ENCODE measurements around the gene TRAPPC2.
"Not testable (repeated sequence)": the region's sequence is repeated elsewhere in the genome, so short reads cannot be mapped to it uniquely, and the experiment has no call there.

The TRAPPC2 gene

GRCh38 chrX:13747836-13748235 lies 13.4 kb upstream of the TRAPPC2 start:
- DNase-seq (ENCODE audit: low spot score), result no peak

- DNase-seq (ENCODE audit: low spot score), result no peak
Measured at GRCh38 chrX:13742397-13743176, 8.2 kb upstream of the TRAPPC2 start.

GRCh38 chrX:13741695-13742094 lies 7.3 kb upstream of the TRAPPC2 start:
- DNase-seq (ENCODE audit: low spot score), result no peak

- DNase-seq (ENCODE audit: low spot score), result no peak
Measured at GRCh38 chrX:13733506-13733905, 914 bp downstream of the TRAPPC2 start.

GRCh38 chrX:13732246-13733067 lies 2.0 kb downstream of the TRAPPC2 start:
- no peak for DNase-seq (ENCODE audit: low spot score)

- not testable (repeated sequence) for DNase-seq (ENCODE audit: low spot score)
Measured at GRCh38 chrX:13730523-13730922, 3.9 kb downstream of the TRAPPC2 start.

- not testable (repeated sequence) for DNase-seq (ENCODE audit: low spot score)
Measured at GRCh38 chrX:13726583-13726982, 7.8 kb downstream of the TRAPPC2 start.

- DNase-seq (ENCODE audit: low spot score), result not testable (repeated sequence)
Measured at GRCh38 chrX:13724878-13725277, 9.5 kb downstream of the TRAPPC2 start.

- no peak for DNase-seq (ENCODE audit: low spot score)
Measured at GRCh38 chrX:13721819-13722519, 12.5 kb downstream of the TRAPPC2 start.

- DNase-seq (ENCODE audit: low spot score), result no peak
Measured at GRCh38 chrX:13721371-13721770, 13.0 kb downstream of the TRAPPC2 start.

GRCh38 chrX:13719192-13719856 lies 15.1 kb downstream of the TRAPPC2 start:
- no peak for DNase-seq (ENCODE audit: low spot score)

GRCh38 chrX:13717700-13718472 lies 16.5 kb downstream of the TRAPPC2 start:
- no peak for DNase-seq (ENCODE audit: low spot score)

- no peak for DNase-seq (ENCODE audit: low spot score)
Measured at GRCh38 chrX:13716905-13717304, 17.5 kb downstream of the TRAPPC2 start.

GRCh38 chrX:13716455-13716854 lies 18.0 kb downstream of the TRAPPC2 start:
- DNase-seq (ENCODE audit: low spot score), result no peak

- DNase-seq (ENCODE audit: low spot score), result no peak
Measured at GRCh38 chrX:13711141-13711540, 23.3 kb downstream of the TRAPPC2 start.

- DNase-seq (ENCODE audit: low spot score), result no peak
Measured at GRCh38 chrX:13703589-13703988, 30.8 kb downstream of the TRAPPC2 start.

- DNase-seq (ENCODE audit: low spot score), result no peak
Measured at GRCh38 chrX:13703135-13703534, 31.3 kb downstream of the TRAPPC2 start.

- no peak for DNase-seq (ENCODE audit: low spot score)
Measured at GRCh38 chrX:13702111-13702789, 32.2 kb downstream of the TRAPPC2 start.

- no peak for DNase-seq (ENCODE audit: low spot score)
Measured at GRCh38 chrX:13700380-13700779, 34.0 kb downstream of the TRAPPC2 start.

GRCh38 chrX:13699183-13699826 lies 35.1 kb downstream of the TRAPPC2 start:
- DNase-seq (ENCODE audit: low spot score), result no peak
